SK-N-SH (cell line): ENCODE measurements around the gene RMI1. TPM values are rescaled to one million over a fixed set of nuclear protein-coding genes. Genes with fewer than 3 reads are reported as not detected.

Experiments
- CTCF ChIA-PET: fragments of 300-600, 350-600 bp; formaldehyde crosslinking; extraction: SDS; loops from one replicate; lab custom pipeline; 2021; lab: Yijun Ruan, JAX
- POLR2A ChIA-PET: fragments of 350-600 bp; sonication (Branson Sonifier 250); formaldehyde crosslinking; extraction: SDS; loops from one replicate; lab custom pipeline; 2020; ENCODE audit warnings: antibody characterized with exemption, inconsistent platforms; lab: Yijun Ruan, JAX
- DNase-seq: peaks from one replicate; pipeline ENCODE4 v3.0.0; 2012
- H2AFZ ChIP-seq: fragments of 200-600 bp; sonication (generic); 2 replicates; pipeline ENCODE4 v1.8.1; 2016; ENCODE audit warnings: antibody characterized with exemption, mild to moderate bottlenecking, low read depth
- H3F3A ChIP-seq: fragments of 200-600 bp; sonication (generic); replicated peaks from 2 replicates; pipeline ENCODE3; 2016; ENCODE audit warnings: antibody characterized with exemption, mild to moderate bottlenecking; ENCODE audit not compliant: insufficient read depth
- H3K27ac ChIP-seq, 2 experiments: fragments of 200-500 bp in 1 of 2; fragments of 200-600 bp in 1 of 2; sonication (Bioruptor generic) in 1 of 2; sonication (generic), shearing (Covaris generic) in 1 of 2; 2 replicates each; pipeline versions ENCODE4 v1.5.1 to v1.6.1; 2014 to 2016; ENCODE audit warnings: low read depth in 2 of 2, inconsistent platforms in 1 of 2, low read length in 1 of 2, mild to moderate bottlenecking in 1 of 2, mixed read lengths in 1 of 2
- H3K27me3 ChIP-seq: fragments of 200-600 bp; sonication (generic), shearing (Covaris generic); 2 replicates; pipeline ENCODE4 v1.6.1; 2016; ENCODE audit warnings: mixed run types; ENCODE audit not compliant: insufficient read depth
- H3K36me3 ChIP-seq, 2 experiments: fragments of 200-500 bp in 1 of 2; fragments of 200-600 bp in 1 of 2; sonication (Bioruptor generic) in 1 of 2; sonication (generic) in 1 of 2; replicated peaks in 1 of 2; 2 replicates each; pipeline versions ENCODE3 to v1.5.1; 2014 to 2016; ENCODE audit warnings: low read length in 1 of 2, mild to moderate bottlenecking in 1 of 2; ENCODE audit not compliant: insufficient read depth in 2 of 2, control insufficient read depth in 1 of 2
- H3K4me1 ChIP-seq, 2 experiments: fragments of 200-500 bp in 1 of 2; fragments of 200-600 bp in 1 of 2; sonication (Bioruptor generic) in 1 of 2; sonication (generic), shearing (Covaris generic) in 1 of 2; 2 replicates each; pipeline versions ENCODE4 v1.5.1 to v1.6.1; 2014 to 2016; ENCODE audit warnings: low read depth in 1 of 2, low read length in 1 of 2, mixed run types in 1 of 2; ENCODE audit not compliant: insufficient read depth in 2 of 2, control insufficient read depth in 1 of 2
- H3K4me2 ChIP-seq: fragments of 200-600 bp; sonication (generic), shearing (Covaris generic); 2 replicates; pipeline ENCODE4 v1.6.1; 2017; ENCODE audit warnings: mixed run types
- H3K4me3 ChIP-seq, 2 experiments: fragments of 200-500 bp in 1 of 2; fragments of 200-600 bp in 1 of 2; sonication (Bioruptor generic) in 1 of 2; sonication (generic), shearing (Covaris generic) in 1 of 2; 2 replicates each; pipeline versions ENCODE4 v1.5.1 to v1.8.1; 2014 to 2016; ENCODE audit warnings: low read depth in 2 of 2, inconsistent platforms in 1 of 2, low read length in 1 of 2, mild to moderate bottlenecking in 1 of 2, mixed read lengths in 1 of 2, moderate library complexity in 1 of 2
- H3K79me2 ChIP-seq: fragments of 200-600 bp; sonication (generic); 2 replicates; pipeline ENCODE4 v1.8.1; 2017; ENCODE audit warnings: mild to moderate bottlenecking; ENCODE audit not compliant: insufficient read depth
- H3K9ac ChIP-seq: fragments of 200-600 bp; sonication (generic); 2 replicates; pipeline ENCODE4 v1.6.1; 2017; ENCODE audit warnings: mixed run types
- H3K9me2 ChIP-seq: fragments of 200-600 bp; sonication (generic); 2 replicates; pipeline ENCODE4 v1.6.1; 2017; ENCODE audit warnings: mixed run types
- H3K9me3 ChIP-seq: fragments of 200-600 bp; sonication (generic); 2 replicates; pipeline ENCODE4 v1.6.1; 2017; ENCODE audit warnings: mixed run types, mild to moderate bottlenecking, moderate library complexity
- H4K20me1 ChIP-seq: fragments of 200-600 bp; sonication (generic); 2 replicates; pipeline ENCODE4 v1.6.1; 2017; ENCODE audit warnings: mild to moderate bottlenecking, mixed run types; ENCODE audit not compliant: insufficient read depth
- CHD2 ChIP-seq: fragments of 150-350 bp; IDR thresholded peaks from 2 replicates; pipeline ENCODE4 v1.6.1; 2018; ENCODE audit warnings: low read length; ENCODE audit not compliant: partially characterized antibody
- FOXJ3 ChIP-seq: sonication (generic); formaldehyde crosslinking; IDR thresholded peaks from 2 replicates; pipeline ENCODE4 v1.5.1; 2020; ENCODE audit warnings: mild to moderate bottlenecking, missing genetic modification reagents
- GABPA ChIP-seq: IDR thresholded peaks from 2 replicates; pipeline ENCODE4 v1.4.0; 2012; ENCODE audit warnings: low read depth, mild to moderate bottlenecking
- GATA2 ChIP-seq: sonication (generic); formaldehyde crosslinking; IDR thresholded peaks from 2 replicates; pipeline ENCODE4 v1.5.0; 2020; ENCODE audit warnings: mild to moderate bottlenecking, missing genetic modification reagents
- MEF2A ChIP-seq: IDR thresholded peaks from 2 replicates; pipeline ENCODE4 v1.4.0; 2012; ENCODE audit warnings: low read depth, borderline replicate concordance
- NFIC ChIP-seq: IDR thresholded peaks from 2 replicates; pipeline ENCODE4 v1.4.0; 2012; ENCODE audit warnings: borderline replicate concordance
- NRF1 ChIP-seq: IDR thresholded peaks from 2 replicates; pipeline ENCODE4 v1.6.1; 2012; ENCODE audit warnings: low read depth, mild to moderate bottlenecking, low read length
- RCOR1 ChIP-seq: fragments of 150-350 bp; IDR thresholded peaks from 2 replicates; pipeline ENCODE4 v1.6.1; 2017; ENCODE audit warnings: antibody characterized with exemption, low read length
- RFX5 ChIP-seq: IDR thresholded peaks from 2 replicates; pipeline ENCODE4 v1.6.1; 2012; ENCODE audit warnings: mild to moderate bottlenecking, improper control_type of control experiment, low read length
- SIN3A ChIP-seq: IDR thresholded peaks from 2 replicates; pipeline ENCODE4 v1.6.1; 2012; ENCODE audit warnings: low read depth, mild to moderate bottlenecking, low read length, moderate library complexity, borderline replicate concordance
- TEAD4 ChIP-seq: IDR thresholded peaks from 2 replicates; pipeline ENCODE4 v1.4.0; 2012; ENCODE audit warnings: mild to moderate bottlenecking, borderline replicate concordance; ENCODE audit not compliant: insufficient read depth
- USF1 ChIP-seq: IDR thresholded peaks from 2 replicates; pipeline ENCODE4 v1.4.0; 2012; ENCODE audit warnings: low read depth, borderline replicate concordance
- WGBS: methylation state at CpG from one replicate; pipeline ENCODE4 v1.1.6; 2017; ENCODE audit warnings: low lambda C conversion rate; 5-methylcytosine and 5-hydroxymethylcytosine counted together
- polyA plus RNA-seq, 3 experiments: library from polyadenylated mRNA; depleted of rRNA; stranded (reverse); fragments of >200 nt; gene quantifications; 2 replicates each; pipeline ENCODE4 v1.2.3, GENCODE V29; 2012

Gene RMI1
- polyA plus RNA-seq, 1 of the 3 experiments (the other 2 are of a cell fraction): 1.0 TPM

- Histone ChIP-seq H3K9me2 (no peaks in the 10 kb centered on the region), H3K27me3 (no peaks in the 10 kb centered on the region), H3K4me2 (peak overlapping the region; percentile 65), H3K9me3 (peaks cover 2% of the 10 kb centered on the region; the same call in 1 of the 2 replicates), H3K27ac (peak overlapping the region; percentile 14 to 22; a peak in 2 of 4 replicates), H3K36me3 (peaks cover 22 to 24% of the 10 kb centered on the region in 2 experiments)
- CTCF ChIA-PET: interaction anchor here (0.6 kb wide), 1 partner anchor 88 kb away, joined by 3 read pairs; no protein-coding TSS in a partner anchor
- TF ChIP-seq NFIC (no peak), TEAD4 (no peak), GABPA (no peak), MEF2A (no peak), USF1 (no peak), SIN3A (no peak), GATA2 (CRISPR knock-in tag) (no peak), NRF1 (no peak), RFX5 (no peak)
- TF ChIP-seq, all 33 proteins: peak for 0
- H3K4me3 ChIP-seq: peak overlapping the region in 1 of 2 experiments; percentile 33; a peak in 1 of 4 replicates
- H3K79me2 ChIP-seq: peaks cover 6% of the 10 kb centered on the region
- peaks cover 0 to 4% of the 10 kb centered on the region in 2 experiments; a peak in 1 of 4 replicates for H3K4me1 ChIP-seq
- POLR2A ChIA-PET: no interaction called here
- H2AFZ ChIP-seq: peak overlapping the region; percentile 9; the same call in 1 of the 2 replicates
- H3F3A ChIP-seq: peaks cover 8% of the 10 kb centered on the region
- DNase-seq: no peak
- H3K9ac ChIP-seq: no peak overlapping the region
- no peaks in the 10 kb centered on the region for H4K20me1 ChIP-seq
These were observed 21.7 kb downstream of the RMI1 start for GRCh38 chr9:84002344-84002743.

- CTCF ChIA-PET: interaction anchor here (0.6 kb wide), 1 partner anchor 89 kb away, joined by 3 read pairs; no protein-coding TSS in a partner anchor
- Histone ChIP-seq H3K27me3 (no peaks in the 10 kb centered on the region), H3K4me3 (no peak overlapping the region), H3K9me3 (peaks cover 5% of the 10 kb centered on the region; the same call in 1 of the 2 replicates), H2AFZ (0 out of 2 replicates have a peak overlapping the region, but pooled peaks have one; percentile 24), H4K20me1 (no peaks in the 10 kb centered on the region), H3K4me1 (peaks cover 0 to 4% of the 10 kb centered on the region in 2 experiments; a peak in 1 of 4 replicates), H3K9ac (no peak overlapping the region), H3K27ac (no peak overlapping the region), H3K36me3 (peaks cover 24 to 25% of the 10 kb centered on the region in 2 experiments), H3K4me2 (no peak overlapping the region), H3K9me2 (no peaks in the 10 kb centered on the region), H3F3A (peaks cover 8% of the 10 kb centered on the region), H3K79me2 (no peaks in the 10 kb centered on the region)
- POLR2A ChIA-PET: no interaction called here
- 94% methylated on average over 3 of the region's 3 CpGs for WGBS
- TF ChIP-seq FOXJ3 (CRISPR knock-in tag) (no peak), SIN3A (no peak), RFX5 (no peak), GABPA (no peak), CHD2 (no peak), MEF2A (no peak), TEAD4 (no peak), RCOR1 (no peak)
- DNase-seq: no peak
These were observed 22.6 kb downstream of the RMI1 start for GRCh38 chr9:84003246-84003645.
